HG03280 (cell line): ENCODE results near the gene RBFOX1.

Experiments used
- ATAC-seq: cut with Tn5 transposase; IDR thresholded peaks from one replicate; pipeline ENCODE4 v1.9.1; 2021; ENCODE audit warnings: mild to moderate bottlenecking, moderate library complexity; ENCODE audit not compliant: unreplicated experiment

The RBFOX1 gene

DNA sequence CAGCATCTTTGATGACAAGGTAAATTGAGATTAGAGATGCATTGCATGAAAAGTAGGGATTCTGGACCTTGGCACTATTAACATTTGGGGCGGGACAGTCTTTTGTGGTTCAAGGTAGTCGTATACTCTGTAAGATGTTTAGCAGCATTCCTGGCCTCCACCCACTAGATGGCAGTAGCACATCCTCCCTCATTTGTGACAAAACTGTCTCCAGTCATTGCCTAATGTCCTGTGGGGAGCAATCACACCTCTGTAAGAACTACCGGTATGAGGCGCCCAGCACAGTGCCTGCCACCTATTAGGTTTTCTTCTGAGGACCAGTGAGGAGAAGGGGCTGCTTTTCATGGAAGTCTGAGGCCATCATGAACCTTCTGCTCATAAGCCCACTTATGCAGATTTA lies 180.8 kb downstream of the RBFOX1 start:
- ATAC-seq, result no peak

GRCh38 chr16:7515543-7515942 lies 182.9 kb downstream of the RBFOX1 start:
- no peak for ATAC-seq

DNA sequence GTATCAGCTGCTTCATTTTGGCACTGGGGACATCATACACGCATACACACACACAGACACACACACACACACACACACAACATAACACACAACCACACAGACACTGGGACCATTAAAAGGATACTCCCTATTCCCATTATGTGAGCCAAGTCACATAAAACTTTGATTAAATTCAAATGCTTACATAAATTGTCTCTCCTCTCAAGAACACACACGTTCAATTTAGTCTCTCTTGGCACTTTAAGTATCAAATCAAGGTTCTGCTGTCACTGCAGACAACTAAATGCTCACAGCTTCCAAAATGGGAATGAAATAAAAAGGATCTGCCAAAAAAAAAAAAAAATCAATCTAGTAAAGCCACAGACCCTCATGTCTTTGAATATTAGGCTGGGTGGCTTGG lies 184.9 kb downstream of the RBFOX1 start:
- no peak for ATAC-seq

DNA sequence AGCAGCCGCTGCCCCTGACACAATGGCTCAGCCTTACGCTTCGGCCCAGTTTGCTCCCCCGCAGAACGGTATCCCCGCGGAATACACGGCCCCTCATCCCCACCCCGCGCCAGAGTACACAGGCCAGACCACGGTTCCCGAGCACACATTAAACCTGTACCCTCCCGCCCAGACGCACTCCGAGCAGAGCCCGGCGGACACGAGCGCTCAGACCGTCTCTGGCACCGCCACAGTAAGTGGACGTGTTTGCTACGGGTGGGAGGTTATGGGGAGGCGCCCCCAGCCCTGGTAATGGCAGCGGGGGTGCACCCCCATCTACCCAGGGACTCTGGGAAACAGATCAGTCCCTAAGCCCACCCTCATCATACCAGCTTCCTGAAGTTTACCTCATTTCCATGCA lies 185.5 kb downstream of the RBFOX1 start:
- no peak for ATAC-seq

DNA sequence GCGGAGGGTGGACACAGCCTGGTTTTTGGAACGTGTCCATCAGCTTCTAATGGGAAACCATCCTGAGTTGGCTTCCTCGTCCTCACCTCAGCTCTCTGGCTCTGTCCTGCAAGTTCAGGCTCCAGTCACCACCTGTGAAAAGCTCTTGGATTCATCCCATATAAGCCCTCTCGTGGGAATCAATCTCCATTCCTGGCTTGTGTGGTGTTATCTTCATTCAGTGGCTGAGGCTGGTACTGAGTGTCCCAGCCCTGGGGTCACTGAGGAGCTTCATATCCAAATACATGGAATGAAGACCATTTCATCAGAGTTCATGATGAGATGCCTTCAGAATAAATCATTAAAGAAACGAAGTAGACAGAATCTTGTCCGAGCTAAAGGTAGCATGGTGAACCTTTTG lies 189.2 kb downstream of the RBFOX1 start:
- ATAC-seq, result no peak

DNA sequence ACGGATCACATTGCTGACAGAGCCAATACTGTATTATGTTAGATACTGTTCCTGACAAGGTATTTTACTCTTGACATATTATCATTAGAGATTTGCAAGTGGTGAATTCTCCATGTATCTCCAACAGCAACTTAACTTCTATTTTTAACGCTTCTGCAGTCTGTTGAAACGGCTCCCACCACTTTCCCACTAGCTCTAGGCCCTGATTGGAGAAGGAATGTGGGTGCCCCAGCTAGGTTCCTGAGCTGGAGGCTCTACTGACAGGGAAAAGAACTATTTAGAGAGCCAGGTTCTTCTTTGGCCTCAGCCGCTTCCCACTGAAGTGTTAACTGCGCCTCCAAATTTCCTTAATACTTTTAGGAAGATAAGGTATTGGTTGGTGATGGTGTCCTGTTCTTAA lies 191.8 kb downstream of the RBFOX1 start:
- ATAC-seq, result no peak

GRCh38 chr16:7526736-7527135 lies 194.1 kb downstream of the RBFOX1 start:
- ATAC-seq, result no peak

GRCh38 chr16:7532534-7532933 lies 199.9 kb downstream of the RBFOX1 start:
- ATAC-seq, result no peak

DNA sequence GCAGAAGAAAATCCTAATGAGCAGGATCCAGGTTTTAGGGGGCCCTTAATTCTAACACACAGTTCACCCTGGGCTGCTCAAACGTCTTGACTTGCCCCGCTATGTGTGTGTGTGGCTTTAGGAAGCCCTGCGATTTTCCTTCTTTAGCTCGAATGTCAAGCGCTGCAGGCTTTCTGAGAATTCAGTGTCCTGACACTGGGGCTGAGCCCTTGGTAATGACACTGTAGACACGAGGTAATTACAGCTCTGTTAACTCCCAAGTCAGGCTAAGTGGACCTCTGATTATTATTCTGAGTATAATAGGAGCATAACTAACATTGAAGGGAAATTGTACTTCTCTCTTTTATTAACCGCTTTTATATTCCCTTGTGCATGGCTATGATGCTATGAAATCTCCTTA lies 202.1 kb downstream of the RBFOX1 start:
- ATAC-seq, result no peak

DNA sequence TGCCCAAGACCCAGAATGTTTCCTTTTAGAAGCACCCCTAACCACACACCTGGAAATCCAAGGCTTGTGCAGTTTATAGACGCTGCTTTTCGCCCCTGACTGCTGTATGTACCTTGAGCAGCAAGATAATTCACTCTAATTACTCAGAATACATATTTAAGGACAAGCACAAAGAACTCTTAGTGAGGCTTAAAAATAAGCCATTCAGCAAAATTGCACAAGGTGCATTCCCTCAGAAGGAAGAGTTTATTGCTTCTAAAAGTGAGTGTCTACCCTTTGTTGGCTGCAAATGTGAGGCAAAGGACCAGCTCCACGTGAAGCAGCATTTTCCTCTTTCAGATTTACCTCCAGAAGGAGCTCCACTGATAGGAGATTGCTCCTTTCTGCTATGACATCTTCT lies 208.4 kb downstream of the RBFOX1 start:
- no peak for ATAC-seq

DNA sequence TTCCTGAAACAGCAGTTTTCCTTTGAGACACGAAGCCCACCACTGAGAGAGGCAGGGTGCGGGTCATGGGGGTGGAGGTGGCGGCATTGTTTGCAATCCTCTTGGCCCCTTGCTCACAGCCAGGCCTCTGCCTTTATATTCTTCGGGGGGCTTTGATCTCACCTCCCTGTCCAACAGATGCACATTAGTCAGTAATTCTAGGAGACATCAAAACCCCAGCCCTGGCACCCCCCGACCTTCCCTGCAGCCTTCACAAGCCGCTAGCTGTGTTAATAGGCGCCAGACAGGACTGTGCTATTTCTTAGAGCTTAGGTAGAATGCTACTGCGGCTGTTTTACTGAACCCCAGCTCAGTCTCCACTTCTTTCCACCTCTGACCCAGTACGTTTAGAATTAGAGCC lies 212.6 kb downstream of the RBFOX1 start:
- no peak for ATAC-seq

DNA sequence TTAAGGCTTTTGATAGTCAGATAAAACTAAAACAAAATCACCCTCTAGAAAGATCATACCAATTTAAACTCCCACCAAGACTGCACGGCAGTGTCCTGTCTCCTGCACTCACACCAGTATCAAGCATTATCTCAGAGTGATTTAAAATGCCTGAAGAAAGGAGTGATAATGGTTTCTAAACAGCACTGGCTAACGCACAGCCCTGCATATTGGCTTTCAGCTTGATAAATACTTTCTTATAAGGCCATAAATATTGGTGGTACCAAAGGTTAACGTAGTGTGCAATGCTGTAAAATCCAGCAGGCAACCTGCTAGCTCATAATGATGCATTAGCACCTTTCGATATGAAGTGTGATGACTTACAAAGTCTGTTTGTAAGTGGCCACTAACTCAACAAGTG lies 214.3 kb downstream of the RBFOX1 start:
- ATAC-seq, result no peak

DNA sequence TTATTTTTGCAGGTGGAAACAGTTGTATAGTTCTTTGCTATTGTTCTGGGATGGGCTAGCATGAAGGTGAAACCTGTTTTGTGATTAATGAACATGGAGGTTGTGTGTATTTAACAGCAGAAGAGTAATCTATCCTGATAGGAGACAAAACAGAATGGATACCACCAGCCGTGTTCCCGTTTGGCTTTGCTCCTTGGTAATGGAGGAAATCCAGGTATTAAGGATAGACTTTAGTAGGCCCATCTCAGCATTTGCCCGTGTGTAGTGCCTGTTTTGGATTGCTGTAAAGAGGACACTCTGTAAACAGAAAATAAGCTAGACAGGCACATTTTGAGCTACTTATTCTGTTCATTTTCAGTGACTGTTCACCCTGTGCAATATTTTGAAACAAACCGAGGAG lies 215.1 kb downstream of the RBFOX1 start:
- no peak for ATAC-seq

GRCh38 chr16:7548796-7549318 lies 216.2 kb downstream of the RBFOX1 start:
- ATAC-seq, result no peak

DNA sequence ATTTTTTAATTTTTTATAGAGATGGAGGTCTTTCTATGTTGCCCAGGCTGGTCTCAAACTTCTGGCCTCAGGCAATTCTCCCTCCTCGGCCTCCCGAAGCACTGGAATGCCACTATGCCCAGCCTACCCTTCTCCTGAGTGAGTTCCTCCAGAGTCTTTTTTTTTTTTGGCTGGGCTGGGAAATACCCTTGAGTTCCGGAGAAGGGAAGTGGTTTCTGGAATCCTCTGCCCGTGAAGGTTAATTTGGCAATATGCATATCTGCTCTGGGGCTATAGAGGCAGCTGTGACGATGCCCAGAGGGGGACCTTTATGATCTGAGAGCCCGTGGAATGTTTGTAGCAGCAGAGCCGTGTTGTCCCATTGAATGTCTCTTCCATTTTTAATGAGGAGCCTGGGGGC lies 217.5 kb downstream of the RBFOX1 start:
- ATAC-seq, result no peak

DNA sequence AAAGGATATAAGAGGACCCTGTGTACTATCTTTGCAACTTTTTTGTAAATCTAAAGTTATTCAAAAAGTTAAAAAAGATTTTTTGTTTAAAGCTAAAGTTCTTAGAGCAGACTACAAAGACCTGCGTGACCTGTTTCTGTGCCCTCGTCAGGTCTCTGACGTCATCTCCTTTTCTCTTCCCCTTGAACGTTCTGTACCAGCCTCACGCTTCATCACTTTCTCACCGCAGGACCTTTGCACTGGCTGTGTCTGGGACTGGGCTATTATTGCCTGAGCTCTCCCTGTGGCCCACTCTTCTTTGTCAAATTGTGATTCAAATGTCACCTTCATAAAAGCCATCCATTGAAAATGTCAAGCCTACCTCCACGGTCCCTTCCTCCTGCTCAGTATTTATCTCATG lies 222.8 kb downstream of the RBFOX1 start:
- ATAC-seq, result no peak

GRCh38 chr16:7561908-7562405 lies 229.3 kb downstream of the RBFOX1 start:
- no peak for ATAC-seq

DNA sequence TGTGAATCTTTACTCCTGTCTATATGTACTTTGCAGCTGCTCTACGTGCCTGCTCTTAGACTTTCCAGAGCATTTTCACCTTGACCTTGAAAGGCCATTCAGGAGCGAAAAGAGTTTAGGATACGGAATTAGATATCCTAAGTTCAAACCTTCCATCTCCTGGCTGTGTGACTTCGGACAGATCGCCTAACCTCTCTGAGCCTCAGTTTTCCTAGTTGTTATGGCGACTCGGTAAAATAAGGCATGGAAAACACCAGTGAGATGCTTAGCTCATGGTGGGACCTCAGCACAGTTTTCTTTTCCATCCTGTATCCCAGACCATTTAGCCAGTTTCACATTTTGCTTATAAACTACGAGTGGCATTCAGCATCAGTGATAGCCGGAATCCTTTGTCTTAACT lies 233.7 kb downstream of the RBFOX1 start:
- no peak for ATAC-seq

GRCh38 chr16:7571366-7571765 lies 238.7 kb downstream of the RBFOX1 start:
- no peak for ATAC-seq

GRCh38 chr16:7577588-7577987 lies 244.9 kb downstream of the RBFOX1 start:
- ATAC-seq, result no peak

DNA sequence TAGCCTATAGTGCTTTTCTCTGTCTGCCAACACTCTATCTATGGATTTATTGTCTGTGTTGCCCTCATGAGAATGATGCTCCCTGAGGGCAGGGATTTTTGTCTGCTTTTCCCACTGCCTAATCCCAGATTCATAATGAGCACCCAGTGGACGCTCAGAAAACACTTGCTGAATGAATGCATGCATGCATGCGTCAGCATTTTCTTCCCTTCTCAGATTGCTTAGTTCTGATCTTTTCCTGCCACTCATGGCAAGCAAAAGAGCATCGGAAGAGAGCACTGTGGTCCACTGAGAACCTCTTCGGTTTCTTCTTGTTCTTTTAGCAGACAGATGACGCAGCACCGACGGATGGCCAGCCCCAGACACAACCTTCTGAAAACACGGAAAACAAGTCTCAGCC lies 246.8 kb downstream of the RBFOX1 start:
- ATAC-seq, result no peak

DNA sequence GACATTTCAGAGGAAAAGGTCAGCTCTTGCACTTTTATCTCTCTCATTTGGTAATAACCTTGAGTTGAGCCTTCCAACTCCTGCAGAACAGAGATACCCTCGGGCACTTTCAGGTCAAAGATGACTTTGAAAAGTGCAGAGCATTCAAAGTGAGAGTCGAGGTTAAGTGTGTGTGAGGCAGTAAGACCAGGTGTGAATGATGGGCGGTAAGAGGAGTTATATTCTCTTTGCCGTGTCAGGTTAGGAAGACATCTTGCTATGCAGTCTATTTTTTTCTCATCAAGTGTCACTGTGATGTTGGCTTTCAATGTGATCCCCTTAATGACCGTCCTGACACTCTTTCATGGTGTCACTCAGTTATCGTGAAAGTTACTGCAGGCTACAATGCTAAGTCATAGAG lies 248.5 kb downstream of the RBFOX1 start:
- ATAC-seq, result no peak

GRCh38 chr16:7583396-7583795 lies 250.8 kb downstream of the RBFOX1 start:
- no peak for ATAC-seq

DNA sequence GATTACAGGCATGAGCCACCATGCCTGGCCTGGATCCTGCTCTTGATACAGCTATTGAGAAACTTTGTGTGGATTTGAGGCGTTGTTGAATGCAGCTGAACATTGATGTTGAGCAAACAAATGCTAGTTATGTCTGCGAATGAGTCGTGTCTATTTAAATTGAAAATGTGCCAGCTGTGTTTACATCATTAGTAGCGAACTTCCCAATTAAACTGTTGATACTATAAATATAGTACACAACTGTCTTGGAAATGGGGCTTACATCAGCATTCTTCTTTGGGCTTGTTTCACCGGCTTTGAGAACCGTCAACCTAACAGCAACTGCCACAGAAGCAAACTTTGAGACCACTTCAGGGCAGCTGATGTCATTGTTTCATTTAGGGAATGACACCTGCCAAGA lies 251.9 kb downstream of the RBFOX1 start:
- ATAC-seq, result no peak
